Measurements from ENCODE around the gene PCBP4.
A peak's percentile ranks its signal among the peaks of the same experiment; 100 is the strongest.

PCBP4 gene

DNA sequence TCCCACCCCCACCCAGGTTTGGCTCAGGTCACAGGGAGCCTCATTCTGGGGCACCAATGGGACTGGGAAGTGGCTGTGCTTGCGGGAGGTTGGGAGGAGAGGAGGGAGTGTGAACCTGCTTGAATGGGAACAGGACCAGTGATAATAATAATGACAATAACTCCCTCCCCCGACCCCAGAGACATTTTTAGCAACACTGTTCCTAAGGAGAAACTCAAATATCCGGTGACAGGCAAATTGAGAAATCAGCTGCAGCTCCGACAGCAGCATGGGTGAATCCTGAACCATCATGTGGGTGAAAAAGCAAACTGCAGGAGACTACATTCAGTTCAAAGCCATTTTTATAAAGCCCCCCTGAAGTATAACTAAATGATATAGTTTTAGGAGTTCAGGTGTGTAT is 40.0 kb upstream of the PCBP4 start:
- no peak for DNase-seq (ENCODE audit: low spot score)
- TF ChIP-seq, protein P1, sequence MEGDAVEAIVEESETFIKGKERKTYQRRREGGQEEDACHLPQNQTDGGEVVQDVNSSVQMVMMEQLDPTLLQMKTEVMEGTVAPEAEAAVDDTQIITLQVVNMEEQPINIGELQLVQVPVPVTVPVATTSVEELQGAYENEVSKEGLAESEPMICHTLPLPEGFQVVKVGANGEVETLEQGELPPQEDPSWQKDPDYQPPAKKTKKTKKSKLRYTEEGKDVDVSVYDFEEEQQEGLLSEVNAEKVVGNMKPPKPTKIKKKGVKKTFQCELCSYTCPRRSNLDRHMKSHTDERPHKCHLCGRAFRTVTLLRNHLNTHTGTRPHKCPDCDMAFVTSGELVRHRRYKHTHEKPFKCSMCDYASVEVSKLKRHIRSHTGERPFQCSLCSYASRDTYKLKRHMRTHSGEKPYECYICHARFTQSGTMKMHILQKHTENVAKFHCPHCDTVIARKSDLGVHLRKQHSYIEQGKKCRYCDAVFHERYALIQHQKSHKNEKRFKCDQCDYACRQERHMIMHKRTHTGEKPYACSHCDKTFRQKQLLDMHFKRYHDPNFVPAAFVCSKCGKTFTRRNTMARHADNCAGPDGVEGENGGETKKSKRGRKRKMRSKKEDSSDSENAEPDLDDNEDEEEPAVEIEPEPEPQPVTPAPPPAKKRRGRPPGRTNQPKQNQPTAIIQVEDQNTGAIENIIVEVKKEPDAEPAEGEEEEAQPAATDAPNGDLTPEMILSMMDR (IDR thresholded peaks at IDR 0.05; ENCODE audit: borderline replicate concordance, control extremely low read depth, extremely low read depth, insufficient read depth, missing control alignments): no peak
- in situ Hi-C loops (cut with MboI; ENCODE audit: low sequenced_read_pairs, unreplicated experiment): no loop called here

DNA sequence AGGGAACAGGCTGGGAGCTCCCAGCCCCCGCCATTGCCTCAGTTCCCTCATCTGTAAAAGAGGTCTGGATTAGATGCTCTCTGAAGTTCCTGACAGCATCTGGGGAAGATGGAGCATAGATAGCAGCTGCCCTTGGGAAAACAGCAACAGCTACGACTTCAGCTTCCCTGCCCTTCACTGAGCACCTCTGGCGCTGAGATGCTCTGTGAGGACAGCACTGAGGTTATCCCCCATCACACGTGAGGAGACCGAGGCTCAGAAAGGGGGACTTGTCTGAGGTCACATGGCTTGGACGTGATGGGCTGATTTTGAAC is 39.5 kb upstream of the PCBP4 start:
- DNase-seq (ENCODE audit: low spot score): no peak
- in situ Hi-C loops (cut with MboI; ENCODE audit: low sequenced_read_pairs, unreplicated experiment): no loop called here
- TF ChIP-seq, protein P1 (IDR thresholded peaks at IDR 0.05; ENCODE audit: borderline replicate concordance, control extremely low read depth, extremely low read depth, insufficient read depth, missing control alignments): no peak

DNA sequence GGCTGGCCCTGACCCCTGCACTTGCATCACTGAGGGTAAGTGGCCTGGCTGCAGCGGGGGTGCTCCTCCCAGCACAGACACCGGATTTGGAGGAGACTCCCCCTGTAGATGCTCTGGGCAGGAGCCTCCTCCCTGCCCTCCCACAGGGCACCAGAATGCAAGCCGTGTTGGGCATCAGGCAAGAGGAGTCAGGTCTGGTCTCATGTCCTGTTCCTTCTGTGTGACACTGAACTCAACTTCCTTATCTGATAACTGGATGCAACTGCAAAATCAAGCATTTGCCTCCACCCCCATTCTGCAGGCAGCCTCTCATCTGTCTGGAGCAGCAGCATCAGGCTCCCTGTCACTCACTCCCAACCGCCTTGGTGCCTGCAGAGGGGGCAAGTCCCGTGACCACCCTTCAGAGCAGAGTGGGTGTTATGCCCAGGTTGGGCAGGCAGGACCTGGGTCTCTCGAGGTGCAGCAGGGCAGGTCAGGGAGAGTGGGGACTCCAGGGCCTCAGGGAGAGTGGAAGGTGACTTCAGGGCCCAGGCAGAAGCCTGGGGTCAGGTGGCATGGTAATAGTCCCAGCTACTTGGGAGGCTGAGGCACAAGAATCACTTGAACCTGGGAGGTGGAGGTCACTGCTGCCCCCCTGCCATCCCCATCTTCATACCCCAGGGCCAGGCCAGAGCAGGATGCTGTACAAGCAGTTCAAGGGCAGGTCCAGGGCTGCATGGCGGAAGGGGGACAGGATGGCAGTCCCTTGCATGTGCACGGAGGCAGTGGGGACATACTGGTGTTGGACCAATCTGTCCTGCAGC is 39.0 kb upstream of the PCBP4 start:
- in situ Hi-C loops (cut with MboI; ENCODE audit: low sequenced_read_pairs, unreplicated experiment): no loop called here
- TF ChIP-seq, protein P1 (IDR thresholded peaks at IDR 0.05; ENCODE audit: borderline replicate concordance, control extremely low read depth, extremely low read depth, insufficient read depth, missing control alignments): no peak
- DNase-seq (ENCODE audit: low spot score): no peak

DNA sequence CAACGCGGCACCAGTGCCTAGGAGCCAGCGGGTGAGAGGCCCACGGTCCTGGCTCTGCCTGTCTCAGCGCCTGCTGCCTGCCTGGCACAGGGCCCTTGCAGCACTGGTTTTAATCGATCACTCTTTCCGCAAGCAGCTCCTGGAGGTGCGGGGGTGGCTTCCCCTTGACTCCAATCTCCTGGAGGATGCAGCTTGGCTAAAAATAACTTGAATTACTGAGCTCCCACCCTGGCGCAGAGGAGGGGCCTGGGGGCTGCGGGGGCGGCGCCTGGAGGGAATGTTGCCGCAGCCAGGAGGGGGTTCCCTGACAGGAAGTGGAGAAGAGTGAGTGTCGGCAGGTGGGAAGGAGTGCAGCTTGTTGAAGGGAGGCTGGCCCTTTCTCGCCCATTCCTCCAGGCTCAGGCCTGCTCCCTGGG is 38.3 kb upstream of the PCBP4 start:
- TF ChIP-seq, protein P1 (IDR thresholded peaks at IDR 0.05; ENCODE audit: borderline replicate concordance, control extremely low read depth, extremely low read depth, insufficient read depth, missing control alignments): no peak
- no peak for DNase-seq (ENCODE audit: low spot score)
- in situ Hi-C loops (cut with MboI; ENCODE audit: low sequenced_read_pairs, unreplicated experiment): no loop called here

DNA sequence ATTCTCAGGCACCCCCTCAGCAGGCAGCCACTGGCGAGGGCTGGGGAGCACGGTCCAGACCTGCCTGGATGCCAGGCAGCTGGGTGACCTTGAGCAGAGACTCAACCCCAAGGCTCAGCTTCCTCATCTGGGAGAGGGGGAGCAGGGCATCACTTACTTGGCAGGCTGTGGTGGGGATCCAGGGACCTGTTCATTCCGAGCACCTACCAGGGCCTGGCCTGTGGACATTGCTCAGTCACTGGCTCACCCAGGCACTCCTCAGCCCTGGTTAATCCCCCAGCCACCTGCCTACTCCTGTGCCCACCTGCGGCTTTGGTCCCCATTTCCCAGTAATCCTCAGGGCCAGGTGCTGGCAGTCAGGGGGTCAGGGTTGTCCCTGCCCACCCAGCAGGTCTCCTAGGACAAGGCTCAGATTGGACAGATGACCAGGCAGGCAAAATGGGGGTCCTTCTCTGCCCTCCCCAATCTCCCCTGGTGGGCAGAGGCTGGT is 37.7 kb upstream of the PCBP4 start:
- TF ChIP-seq, protein P1 (IDR thresholded peaks at IDR 0.05; ENCODE audit: borderline replicate concordance, control extremely low read depth, extremely low read depth, insufficient read depth, missing control alignments): no peak
- no peak for DNase-seq (ENCODE audit: low spot score)
- in situ Hi-C loops (cut with MboI; ENCODE audit: low sequenced_read_pairs, unreplicated experiment): loop anchor here (5.0 kb wide), 1 partner anchor 137 kb away; no protein-coding TSS in a partner anchor

DNA sequence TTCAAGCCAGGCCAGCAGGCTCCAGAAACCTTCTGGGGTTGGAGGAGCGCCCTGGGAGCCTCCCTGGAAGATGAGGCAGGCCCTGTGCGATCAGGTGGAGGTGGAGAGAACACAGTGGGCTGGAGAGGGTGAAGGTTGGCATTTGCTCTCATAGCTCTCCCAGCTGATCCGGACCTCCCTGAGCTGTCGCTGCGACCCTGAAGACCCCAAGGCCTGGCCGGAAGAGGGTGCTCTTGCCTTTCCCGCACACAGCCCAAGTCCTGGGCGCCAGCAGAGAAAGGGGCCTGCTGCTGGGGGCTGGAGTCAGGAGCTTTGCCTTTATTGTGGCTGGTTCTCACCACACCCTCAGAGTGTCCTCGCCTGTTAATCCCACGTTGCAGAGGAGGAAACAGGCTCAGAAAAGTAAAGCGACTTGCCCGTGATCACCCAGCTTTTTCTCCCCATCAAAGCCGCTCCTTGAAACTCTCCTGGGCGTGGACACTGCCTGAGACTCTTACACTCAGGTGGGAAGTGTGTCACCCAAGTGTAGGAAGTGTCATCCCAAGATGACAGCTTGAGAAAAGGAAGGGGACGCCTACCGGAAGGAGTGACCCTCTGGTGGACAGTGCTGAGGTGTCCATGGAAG is 37.0 kb upstream of the PCBP4 start:
- in situ Hi-C loops (cut with MboI; ENCODE audit: low sequenced_read_pairs, unreplicated experiment): loop anchor here (5.0 kb wide), 1 partner anchor 138 kb away; no protein-coding TSS in a partner anchor
- peak; percentile 64 for DNase-seq (ENCODE audit: low spot score)
- TF ChIP-seq, protein P1 (IDR thresholded peaks at IDR 0.05; ENCODE audit: borderline replicate concordance, control extremely low read depth, extremely low read depth, insufficient read depth, missing control alignments): peak; percentile 26
